DOHH2 (cell line): Measurements from ENCODE around the gene DMAC2.
"Not testable (repeated sequence)": the region's sequence is repeated elsewhere in the genome, so short reads cannot be mapped to it uniquely, and the experiment has no call there.

Source experiments
- H3F3A ChIP-seq: fragments of 200-600 bp; sonication (generic), shearing (Covaris generic); 2 replicates; pipeline ENCODE4 v1.6.0; 2016; ENCODE audit warnings: antibody characterized with exemption, mild to moderate bottlenecking; ENCODE audit not compliant: control insufficient read depth, insufficient read depth
- H3K27ac ChIP-seq: fragments of 200-600 bp; sonication (generic); 2 replicates; pipeline ENCODE4 v1.5.1; 2014; ENCODE audit warnings: low read depth, mild to moderate bottlenecking, low read length, moderate library complexity
- H3K27me3 ChIP-seq: fragments of 200-600 bp; sonication (generic); 2 replicates; pipeline ENCODE4 v1.6.1; 2014; ENCODE audit warnings: mild to moderate bottlenecking, low read length, mixed read lengths; ENCODE audit not compliant: control insufficient read depth
- H3K36me3 ChIP-seq: fragments of 200-600 bp; sonication (generic); 2 replicates; pipeline ENCODE4 v1.6.1; 2014; ENCODE audit warnings: mild to moderate bottlenecking, low read length, moderate library complexity, mixed read lengths; ENCODE audit not compliant: control insufficient read depth
- H3K4me1 ChIP-seq: fragments of 200-600 bp; sonication (generic); 2 replicates; pipeline ENCODE4 v1.6.1; 2014; ENCODE audit warnings: mild to moderate bottlenecking, low read length, mixed read lengths; ENCODE audit not compliant: control insufficient read depth
- H3K4me2 ChIP-seq: fragments of 200-600 bp; sonication (generic); 2 replicates; pipeline ENCODE4 v1.6.0; 2014; ENCODE audit warnings: mild to moderate bottlenecking, low read length, moderate library complexity
- H3K4me3 ChIP-seq: fragments of 200-600 bp; sonication (generic); 2 replicates; pipeline ENCODE4 v1.5.1; 2014; ENCODE audit warnings: mild to moderate bottlenecking, low read length, mixed read lengths
- H3K79me2 ChIP-seq: fragments of 200-600 bp; sonication (generic); 2 replicates; pipeline ENCODE4 v1.6.1; 2014; ENCODE audit warnings: mild to moderate bottlenecking, low read length, mixed read lengths; ENCODE audit not compliant: control insufficient read depth
- H3K9me2 ChIP-seq: fragments of 200-600 bp; sonication (generic); replicated peaks from 2 replicates; pipeline ENCODE4 v1.6.1; 2014; ENCODE audit warnings: mild to moderate bottlenecking, low read length, mixed read lengths; ENCODE audit not compliant: control insufficient read depth
- H3K9me3 ChIP-seq: fragments of 200-600 bp; sonication (generic); 2 replicates; pipeline ENCODE4 v1.6.1; 2014; ENCODE audit warnings: antibody characterized with exemption, low read length, mixed read lengths; ENCODE audit not compliant: control insufficient read depth, insufficient read depth
- H4K20me1 ChIP-seq: fragments of 200-600 bp; sonication (generic); 2 replicates; pipeline ENCODE4 v1.6.0; 2014; ENCODE audit warnings: low read depth, mild to moderate bottlenecking, antibody characterized with exemption, low read length, moderate library complexity; ENCODE audit not compliant: control insufficient read depth, insufficient read depth
- EZH2phosphoT487 ChIP-seq: fragments of 200-600 bp; sonication (generic); IDR thresholded peaks from 2 replicates; pipeline ENCODE4 v1.6.1; 2017; ENCODE audit warnings: borderline replicate concordance, mild to moderate bottlenecking, antibody characterized with exemption, low read length, moderate library complexity, mixed read lengths
- TF ChIP-seq, protein P1 (sequence below): fragments of 200-600 bp; sonication (generic); IDR thresholded peaks from one replicate; pipeline ENCODE4 v1.5.1; 2014; ENCODE audit warnings: antibody characterized with exemption, mild to moderate bottlenecking, low read depth, low read length; ENCODE audit not compliant: poor library complexity, severe bottlenecking

Gene DMAC2

DNA sequence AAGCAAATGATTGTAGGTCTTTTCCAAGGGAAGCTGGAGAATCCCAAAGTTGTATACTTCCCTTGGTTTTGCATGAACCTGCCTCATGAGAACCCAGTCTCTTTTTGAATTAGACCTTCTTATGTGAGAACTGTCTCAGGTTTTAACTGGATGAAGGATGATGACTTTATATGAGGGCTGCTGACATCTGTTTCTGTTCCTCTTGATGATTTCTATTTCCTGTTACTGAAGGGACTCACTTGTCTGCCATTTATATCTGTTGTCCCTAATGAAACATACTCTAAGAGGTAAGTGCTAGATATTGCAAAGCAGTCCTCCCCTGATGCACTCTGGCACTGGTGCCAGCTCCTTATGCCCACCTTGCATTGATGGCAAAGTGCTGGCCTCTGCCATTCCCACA lies 36.9 kb upstream of the DMAC2 start:
- Histone ChIP-seq H3K4me3 (no peak overlapping the region), H3K4me1 (no peaks in the 10 kb centered on the region; the same call in 1 of the 2 replicates), H3K79me2 (no peaks in the 10 kb centered on the region), H3K4me2 (no peak overlapping the region), H3K27me3 (peaks cover 8% of the 10 kb centered on the region; the same call in 1 of the 2 replicates), H3K9me3 (no peaks in the 10 kb centered on the region), H3F3A (no peaks in the 10 kb centered on the region), H4K20me1 (no peaks in the 10 kb centered on the region), H3K27ac (no peak overlapping the region), H3K9me2 (no peaks in the 10 kb centered on the region), H3K36me3 (no peaks in the 10 kb centered on the region)
- TF ChIP-seq, protein P1, sequence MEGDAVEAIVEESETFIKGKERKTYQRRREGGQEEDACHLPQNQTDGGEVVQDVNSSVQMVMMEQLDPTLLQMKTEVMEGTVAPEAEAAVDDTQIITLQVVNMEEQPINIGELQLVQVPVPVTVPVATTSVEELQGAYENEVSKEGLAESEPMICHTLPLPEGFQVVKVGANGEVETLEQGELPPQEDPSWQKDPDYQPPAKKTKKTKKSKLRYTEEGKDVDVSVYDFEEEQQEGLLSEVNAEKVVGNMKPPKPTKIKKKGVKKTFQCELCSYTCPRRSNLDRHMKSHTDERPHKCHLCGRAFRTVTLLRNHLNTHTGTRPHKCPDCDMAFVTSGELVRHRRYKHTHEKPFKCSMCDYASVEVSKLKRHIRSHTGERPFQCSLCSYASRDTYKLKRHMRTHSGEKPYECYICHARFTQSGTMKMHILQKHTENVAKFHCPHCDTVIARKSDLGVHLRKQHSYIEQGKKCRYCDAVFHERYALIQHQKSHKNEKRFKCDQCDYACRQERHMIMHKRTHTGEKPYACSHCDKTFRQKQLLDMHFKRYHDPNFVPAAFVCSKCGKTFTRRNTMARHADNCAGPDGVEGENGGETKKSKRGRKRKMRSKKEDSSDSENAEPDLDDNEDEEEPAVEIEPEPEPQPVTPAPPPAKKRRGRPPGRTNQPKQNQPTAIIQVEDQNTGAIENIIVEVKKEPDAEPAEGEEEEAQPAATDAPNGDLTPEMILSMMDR: no peak
- no peak for TF ChIP-seq EZH2phosphoT487

DNA sequence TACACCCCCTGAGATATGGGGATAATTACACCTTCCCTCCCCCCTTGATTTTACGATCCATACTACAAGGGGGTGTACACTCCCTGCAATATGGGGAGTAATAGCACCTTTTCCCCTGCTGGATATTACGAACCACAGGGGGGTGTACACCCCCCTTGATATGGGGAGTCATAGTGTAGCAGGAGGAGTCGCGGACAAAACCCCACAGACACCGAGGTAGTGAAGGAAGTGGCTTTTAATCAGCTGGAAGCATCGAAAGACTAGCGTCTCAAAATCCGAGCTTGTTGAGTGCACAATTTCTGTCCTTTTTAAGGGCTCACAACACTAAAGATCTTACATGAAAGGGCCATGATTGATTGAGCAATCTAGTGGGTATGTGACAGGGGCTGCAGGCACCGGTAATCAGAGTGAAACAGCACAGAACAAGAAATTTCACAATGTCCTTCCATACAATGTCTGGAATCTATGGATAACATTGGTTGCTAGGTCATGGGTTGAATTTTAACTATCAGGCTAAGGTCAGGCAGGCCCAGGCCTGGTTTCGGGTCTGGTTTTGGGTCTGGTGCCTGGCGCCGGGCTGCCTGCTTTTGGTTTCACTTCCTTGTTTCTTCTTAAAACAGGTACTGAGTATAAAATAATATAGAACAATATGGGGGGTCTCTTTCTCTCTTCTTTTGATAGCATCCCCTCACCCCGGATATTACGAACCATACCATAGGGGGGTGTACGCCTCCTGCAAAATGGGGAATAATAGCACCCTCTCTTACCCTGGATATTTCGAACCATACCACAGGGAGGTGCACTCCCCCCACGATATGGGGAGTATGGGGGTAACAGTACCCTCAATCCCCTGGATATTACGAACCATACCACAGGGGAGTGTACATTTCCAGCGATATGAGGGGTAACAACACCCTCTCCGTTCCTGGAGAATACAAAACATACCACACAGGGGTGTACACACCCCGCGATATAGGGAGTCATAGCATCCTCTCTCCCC lies 23.8 kb upstream of the DMAC2 start:
- 0 out of 2 replicates have a peak overlapping the region, but pooled peaks have one; percentile 20 for H3K4me3 ChIP-seq
- H3K4me2 ChIP-seq: peak overlapping the region; percentile 46
- not testable (repeated sequence) for H3K79me2 ChIP-seq

DNA sequence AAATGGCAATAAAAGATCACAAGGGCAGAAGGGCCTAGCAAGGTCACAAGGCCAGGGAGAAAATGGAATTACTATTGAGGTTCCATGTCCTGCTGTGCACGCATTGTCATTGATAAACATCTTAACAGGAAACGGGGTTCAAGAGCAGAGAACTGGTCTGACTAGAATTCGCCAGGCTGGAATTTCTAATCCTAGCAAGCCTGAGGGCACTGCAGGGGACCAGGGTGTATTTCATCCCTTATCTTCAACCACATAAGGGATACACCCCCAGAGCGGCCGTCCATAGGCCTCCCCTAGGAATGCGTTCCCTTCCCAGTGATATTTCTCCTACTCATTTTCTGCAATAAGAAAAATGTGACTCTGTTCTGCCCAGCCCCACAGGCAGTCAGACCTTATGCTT lies 22.8 kb upstream of the DMAC2 start:
- no peak for TF ChIP-seq EZH2phosphoT487
- TF ChIP-seq, protein P1: no peak
- H3K4me3 ChIP-seq: no peak overlapping the region
- H3F3A ChIP-seq: no peaks in the 10 kb centered on the region
- no peak overlapping the region for H3K27ac ChIP-seq
- no peaks in the 10 kb centered on the region for H3K36me3 ChIP-seq
- H3K79me2 ChIP-seq: no peaks in the 10 kb centered on the region
- H3K4me1 ChIP-seq: peaks cover 12% of the 10 kb centered on the region
- H3K27me3 ChIP-seq: peaks cover 7% of the 10 kb centered on the region
- no peaks in the 10 kb centered on the region for H3K9me2 ChIP-seq
- H3K4me2 ChIP-seq: no peak overlapping the region
- H4K20me1 ChIP-seq: no peaks in the 10 kb centered on the region; the same call in 1 of the 2 replicates
- H3K9me3 ChIP-seq: no peaks in the 10 kb centered on the region

More for the DNA sequence above, 23.8 kb upstream of the DMAC2 start:
- not testable (repeated sequence) for H3F3A ChIP-seq, H4K20me1 ChIP-seq, H3K9me3 ChIP-seq, H3K27ac ChIP-seq, H3K9me2 ChIP-seq, H3K36me3 ChIP-seq, H3K27me3 ChIP-seq
- H3K4me1 ChIP-seq: peaks cover 12% of the 10 kb centered on the region

DNA sequence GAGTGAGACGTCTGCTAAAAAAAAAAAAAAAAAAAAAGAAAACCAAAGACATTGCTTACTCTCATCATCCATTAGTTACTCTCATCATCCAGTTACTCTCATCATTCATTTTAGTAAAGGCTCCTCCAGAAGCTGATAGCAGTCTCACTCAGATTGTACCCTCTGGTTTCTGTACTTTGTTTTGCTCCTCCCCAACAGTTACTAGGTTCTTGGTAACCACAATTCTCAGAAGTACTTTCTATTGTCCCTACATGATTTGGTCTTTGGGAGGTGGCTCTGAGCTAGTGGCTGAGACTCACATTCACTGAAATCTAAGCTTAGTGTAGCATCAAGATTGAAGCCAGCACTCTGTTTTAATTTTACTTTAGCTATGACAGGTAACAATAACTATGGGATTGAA lies 17.5 kb upstream of the DMAC2 start:
- Histone ChIP-seq H3K9me2 (no peaks in the 10 kb centered on the region), H3K4me2 (no peak overlapping the region)

More for the DNA sequence above, 17.5 kb upstream of the DMAC2 start:
- Histone ChIP-seq H3F3A (no peaks in the 10 kb centered on the region), H3K27ac (no peak overlapping the region), H3K27me3 (peaks cover 18% of the 10 kb centered on the region), H3K36me3 (no peaks in the 10 kb centered on the region), H3K4me1 (peaks cover 8% of the 10 kb centered on the region), H3K9me3 (no peaks in the 10 kb centered on the region), H4K20me1 (no peaks in the 10 kb centered on the region), H3K4me3 (no peak overlapping the region), H3K79me2 (no peaks in the 10 kb centered on the region)
- TF ChIP-seq, protein P1: no peak
- TF ChIP-seq EZH2phosphoT487: no peak
